ENCODE results near the gene AUTS2.

DNA sequence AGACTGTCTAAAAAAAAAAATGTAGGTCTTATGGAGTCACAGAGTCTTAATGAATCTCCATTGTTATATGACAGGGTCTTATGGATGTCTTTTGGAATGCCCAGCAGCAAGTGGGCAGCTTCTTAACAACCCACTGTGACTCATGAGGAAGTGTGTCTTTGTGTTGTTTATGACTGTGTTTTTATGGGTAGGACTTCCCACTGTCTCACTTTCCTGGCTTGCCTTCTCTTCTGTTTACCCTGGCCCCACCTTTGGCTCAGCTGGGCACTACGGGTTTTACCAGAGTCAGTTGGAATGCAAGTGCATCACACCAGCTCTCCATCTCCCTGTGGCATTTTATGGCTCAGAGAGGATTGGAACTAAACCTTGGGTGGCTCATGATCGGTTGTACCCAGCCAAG, 580.5 kb downstream of the AUTS2 start:
- TF ChIP-seq, protein P1, sequence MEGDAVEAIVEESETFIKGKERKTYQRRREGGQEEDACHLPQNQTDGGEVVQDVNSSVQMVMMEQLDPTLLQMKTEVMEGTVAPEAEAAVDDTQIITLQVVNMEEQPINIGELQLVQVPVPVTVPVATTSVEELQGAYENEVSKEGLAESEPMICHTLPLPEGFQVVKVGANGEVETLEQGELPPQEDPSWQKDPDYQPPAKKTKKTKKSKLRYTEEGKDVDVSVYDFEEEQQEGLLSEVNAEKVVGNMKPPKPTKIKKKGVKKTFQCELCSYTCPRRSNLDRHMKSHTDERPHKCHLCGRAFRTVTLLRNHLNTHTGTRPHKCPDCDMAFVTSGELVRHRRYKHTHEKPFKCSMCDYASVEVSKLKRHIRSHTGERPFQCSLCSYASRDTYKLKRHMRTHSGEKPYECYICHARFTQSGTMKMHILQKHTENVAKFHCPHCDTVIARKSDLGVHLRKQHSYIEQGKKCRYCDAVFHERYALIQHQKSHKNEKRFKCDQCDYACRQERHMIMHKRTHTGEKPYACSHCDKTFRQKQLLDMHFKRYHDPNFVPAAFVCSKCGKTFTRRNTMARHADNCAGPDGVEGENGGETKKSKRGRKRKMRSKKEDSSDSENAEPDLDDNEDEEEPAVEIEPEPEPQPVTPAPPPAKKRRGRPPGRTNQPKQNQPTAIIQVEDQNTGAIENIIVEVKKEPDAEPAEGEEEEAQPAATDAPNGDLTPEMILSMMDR (IDR thresholded peaks at IDR 0.05; ENCODE audit: poor library complexity, severe bottlenecking) = no peak
- no peak for TF ChIP-seq SMC3 (conservative IDR thresholded peaks at IDR 0.05; ENCODE audit: poor library complexity)
- no peak for TF ChIP-seq EP300 (conservative IDR thresholded peaks at IDR 0.05; ENCODE audit: poor library complexity, severe bottlenecking)
- TF ChIP-seq, protein P2, sequence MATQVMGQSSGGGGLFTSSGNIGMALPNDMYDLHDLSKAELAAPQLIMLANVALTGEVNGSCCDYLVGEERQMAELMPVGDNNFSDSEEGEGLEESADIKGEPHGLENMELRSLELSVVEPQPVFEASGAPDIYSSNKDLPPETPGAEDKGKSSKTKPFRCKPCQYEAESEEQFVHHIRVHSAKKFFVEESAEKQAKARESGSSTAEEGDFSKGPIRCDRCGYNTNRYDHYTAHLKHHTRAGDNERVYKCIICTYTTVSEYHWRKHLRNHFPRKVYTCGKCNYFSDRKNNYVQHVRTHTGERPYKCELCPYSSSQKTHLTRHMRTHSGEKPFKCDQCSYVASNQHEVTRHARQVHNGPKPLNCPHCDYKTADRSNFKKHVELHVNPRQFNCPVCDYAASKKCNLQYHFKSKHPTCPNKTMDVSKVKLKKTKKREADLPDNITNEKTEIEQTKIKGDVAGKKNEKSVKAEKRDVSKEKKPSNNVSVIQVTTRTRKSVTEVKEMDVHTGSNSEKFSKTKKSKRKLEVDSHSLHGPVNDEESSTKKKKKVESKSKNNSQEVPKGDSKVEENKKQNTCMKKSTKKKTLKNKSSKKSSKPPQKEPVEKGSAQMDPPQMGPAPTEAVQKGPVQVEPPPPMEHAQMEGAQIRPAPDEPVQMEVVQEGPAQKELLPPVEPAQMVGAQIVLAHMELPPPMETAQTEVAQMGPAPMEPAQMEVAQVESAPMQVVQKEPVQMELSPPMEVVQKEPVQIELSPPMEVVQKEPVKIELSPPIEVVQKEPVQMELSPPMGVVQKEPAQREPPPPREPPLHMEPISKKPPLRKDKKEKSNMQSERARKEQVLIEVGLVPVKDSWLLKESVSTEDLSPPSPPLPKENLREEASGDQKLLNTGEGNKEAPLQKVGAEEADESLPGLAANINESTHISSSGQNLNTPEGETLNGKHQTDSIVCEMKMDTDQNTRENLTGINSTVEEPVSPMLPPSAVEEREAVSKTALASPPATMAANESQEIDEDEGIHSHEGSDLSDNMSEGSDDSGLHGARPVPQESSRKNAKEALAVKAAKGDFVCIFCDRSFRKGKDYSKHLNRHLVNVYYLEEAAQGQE (IDR thresholded peaks at IDR 0.05; ENCODE audit: borderline replicate concordance) = no peak
- TF ChIP-seq EZH2 (IDR thresholded peaks at IDR 0.05; ENCODE audit: borderline replicate concordance, insufficient read depth, low read length, poor library complexity, severe bottlenecking) = no peak
